Kasumi-1 (cell line): ENCODE data around the gene CDK9.
"Not testable (repeated sequence)": the region's sequence is repeated elsewhere in the genome, so short reads cannot be mapped to it uniquely, and the experiment has no call there.

Source experiments
- DNase-seq, 2 experiments: peaks; one replicate each; lab custom pipeline; 2025; lab: John Stamatoyannopoulos, UW

CDK9 gene

GRCh38 chr9:127780126-127780885 lies 5.5 kb upstream of the CDK9 start:
- no peak for DNase-seq

GRCh38 chr9:127780909-127781308 lies 4.9 kb upstream of the CDK9 start:
- not testable (repeated sequence) for DNase-seq

- no peak for DNase-seq
These were observed 4.0 kb upstream of the CDK9 start for GRCh38 chr9:127781806-127782205.

- DNase-seq = peak; percentile 98 to 99
These were observed 2.5 kb upstream of the CDK9 start for GRCh38 chr9:127783111-127784008.

GRCh38 chr9:127785023-127785932 lies 556 bp upstream of the CDK9 start:
- peak; percentile 65 to 71 for DNase-seq

GRCh38 chr9:127786773-127787104 lies 905 bp downstream of the CDK9 start:
- DNase-seq = peak in 1 of 2 experiments; percentile 45

- no peak for DNase-seq
These were observed 2.6 kb downstream of the CDK9 start for GRCh38 chr9:127788337-127789011.

GRCh38 chr9:127789179-127789578 lies 3.3 kb downstream of the CDK9 start:
- DNase-seq = no peak

- no peak for DNase-seq
These were observed 4.4 kb downstream of the CDK9 start for GRCh38 chr9:127790094-127790855.

GRCh38 chr9:127791085-127791484 lies 5.3 kb downstream of the CDK9 start:
- DNase-seq = peak in 1 of 2 experiments; percentile 9

- DNase-seq = no peak
These were observed 6.7 kb downstream of the CDK9 start for GRCh38 chr9:127792417-127793031.

GRCh38 chr9:127793093-127793708 lies 7.4 kb downstream of the CDK9 start:
- DNase-seq = no peak

GRCh38 chr9:127794001-127794791 lies 8.4 kb downstream of the CDK9 start:
- DNase-seq = no peak

- no peak for DNase-seq
These were observed 10.5 kb downstream of the CDK9 start for GRCh38 chr9:127796225-127796813.

- DNase-seq = peak; percentile 46 to 50
These were observed 11.1 kb downstream of the CDK9 start for GRCh38 chr9:127796852-127797370.

GRCh38 chr9:127801955-127802575 lies 16.2 kb downstream of the CDK9 start:
- DNase-seq = peak; percentile 45 to 51

- peak; percentile 83 to 86 for DNase-seq
These were observed 17.0 kb downstream of the CDK9 start, which contains the start of gene FPGS for GRCh38 chr9:127802576-127803443. FPGS (plus strand) TSS chr9:127802882; CDS start chr9:127802925, 43 bp downstream.
